H9 (cell line): Measurements from ENCODE around the gene IFNL1. TPM values are rescaled to one million over a fixed set of nuclear protein-coding genes. Genes with fewer than 3 reads are reported as not detected.

ENCODE experiments used
- DNase-seq: peaks from one replicate; pipeline ENCODE4 v3.0.0-alpha.2; 2017
- H2AFZ ChIP-seq: one replicate; pipeline ENCODE4 v1.6.1; 2013; ENCODE audit warnings: mild to moderate bottlenecking, low read length, control low read depth, moderate library complexity
- H2AK5ac ChIP-seq: 2 replicates; pipeline ENCODE4 v1.6.1; 2013; ENCODE audit warnings: low read length, control low read depth, mixed read lengths; ENCODE audit not compliant: insufficient read length
- H2BK120ac ChIP-seq: one replicate; pipeline ENCODE4 v1.6.1; 2013; ENCODE audit warnings: low read depth, mild to moderate bottlenecking, low read length, control low read depth, inconsistent platforms; ENCODE audit not compliant: poor library complexity, severe bottlenecking
- H2BK12ac ChIP-seq: 2 replicates; pipeline ENCODE4 v1.6.1; 2013; ENCODE audit warnings: low read length, control low read depth, mixed read lengths, low read depth; ENCODE audit not compliant: insufficient read length
- H2BK15ac ChIP-seq: 2 replicates; pipeline ENCODE4 v1.6.1; 2013; ENCODE audit warnings: low read depth, low read length, control low read depth
- H2BK20ac ChIP-seq: one replicate; pipeline ENCODE4 v1.6.1; 2013; ENCODE audit warnings: low read depth, mild to moderate bottlenecking, low read length, control low read depth, inconsistent platforms; ENCODE audit not compliant: poor library complexity, severe bottlenecking
- H2BK5ac ChIP-seq: 2 replicates; pipeline ENCODE4 v1.6.1; 2013; ENCODE audit warnings: low read length, control low read depth, mixed read lengths; ENCODE audit not compliant: insufficient read length
- H3K14ac ChIP-seq: 2 replicates; pipeline ENCODE4 v1.6.1; 2013; ENCODE audit warnings: low read length, control low read depth; ENCODE audit not compliant: insufficient read depth
- H3K18ac ChIP-seq: 2 replicates; pipeline ENCODE4 v1.6.1; 2013; ENCODE audit warnings: low read depth, mild to moderate bottlenecking, mixed read lengths, low read length, control low read depth; ENCODE audit not compliant: insufficient read length
- H3K23ac ChIP-seq: 2 replicates; pipeline ENCODE4 v1.6.1; 2013; ENCODE audit warnings: low read length, control low read depth, mixed read lengths, low read depth; ENCODE audit not compliant: insufficient read length
- H3K23me2 ChIP-seq: 2 replicates; pipeline ENCODE4 v1.6.1; 2013; ENCODE audit warnings: low read depth, mild to moderate bottlenecking, mixed read lengths, low read length, control low read depth; ENCODE audit not compliant: insufficient read length, poor library complexity, severe bottlenecking
- H3K27ac ChIP-seq: 2 replicates; pipeline ENCODE4 v1.5.1; 2013; ENCODE audit warnings: low read length, control low read depth, mixed read lengths, low read depth; ENCODE audit not compliant: insufficient read length
- H3K27me3 ChIP-seq: 2 replicates; pipeline ENCODE4 v1.6.1; 2013; ENCODE audit warnings: low read length, control low read depth, inconsistent platforms; ENCODE audit not compliant: insufficient read depth
- H3K4ac ChIP-seq: 2 replicates; pipeline ENCODE4 v1.6.1; 2013; ENCODE audit warnings: low read depth, mild to moderate bottlenecking, control low read depth, inconsistent platforms, low read length, moderate library complexity
- H3K4me1 ChIP-seq: 2 replicates; pipeline ENCODE4 v1.6.1; 2013; ENCODE audit warnings: low read length, control low read depth, inconsistent platforms; ENCODE audit not compliant: insufficient read depth
- H3K4me2 ChIP-seq: 2 replicates; pipeline ENCODE4 v1.6.1; 2013; ENCODE audit warnings: low read length, control low read depth, mixed read lengths; ENCODE audit not compliant: insufficient read length, insufficient read depth
- H3K56ac ChIP-seq: 2 replicates; pipeline ENCODE4 v1.6.1; 2013; ENCODE audit warnings: low read depth, mild to moderate bottlenecking, mixed read lengths, low read length, control low read depth; ENCODE audit not compliant: insufficient read length
- H3K79me1 ChIP-seq: 2 replicates; pipeline ENCODE4 v1.6.1; 2013; ENCODE audit warnings: low read depth, mild to moderate bottlenecking, moderate library complexity, low read length, control low read depth, inconsistent platforms; ENCODE audit not compliant: insufficient read depth, poor library complexity, severe bottlenecking
- H3K79me2 ChIP-seq: 2 replicates; pipeline ENCODE4 v1.6.1; 2013; ENCODE audit warnings: low read length, control low read depth, inconsistent platforms; ENCODE audit not compliant: insufficient read depth
- H3K9ac ChIP-seq: 2 replicates; pipeline ENCODE4 v1.6.1; 2013; ENCODE audit warnings: low read length, control low read depth, mixed read lengths; ENCODE audit not compliant: insufficient read length; ENCODE audit errors: extremely low read depth
- H3K9me3 ChIP-seq: one replicate; pipeline ENCODE4 v1.6.1; 2013; ENCODE audit warnings: low read depth, low read length, inconsistent platforms; ENCODE audit not compliant: control insufficient read depth
- H3T11ph ChIP-seq: one replicate; pipeline ENCODE4 v1.6.1; 2013; ENCODE audit warnings: mild to moderate bottlenecking, low read length, control low read depth, inconsistent platforms
- H4K20me1 ChIP-seq: one replicate; pipeline ENCODE4 v1.6.1; 2013; ENCODE audit not compliant: control insufficient read depth, insufficient read length, insufficient read depth
- H4K5ac ChIP-seq: 2 replicates; pipeline ENCODE4 v1.6.1; 2013; ENCODE audit warnings: low read depth, mild to moderate bottlenecking, mixed read lengths, low read length, control low read depth; ENCODE audit not compliant: insufficient read length
- H4K8ac ChIP-seq: replicated peaks from 2 replicates; pipeline ENCODE4 v1.6.1; 2013; ENCODE audit warnings: low read length, control low read depth, mixed read lengths, low read depth; ENCODE audit not compliant: insufficient read length
- H4K91ac ChIP-seq: 2 replicates; pipeline ENCODE4 v1.6.1; 2013; ENCODE audit warnings: low read depth, mild to moderate bottlenecking, moderate library complexity, mixed read lengths, low read length, control low read depth; ENCODE audit not compliant: insufficient read length
- H3K27ac Mint-ChIP-seq, 3 experiments: 2 replicates in 2 of 3; 3 replicates in 1 of 3; pipeline ENCODE4 v1.8.0; 2020 to 2021; ENCODE audit warnings: mixed read lengths in 3 of 3, mild to moderate bottlenecking in 1 of 3, moderate library complexity in 1 of 3
- H3K27me3 Mint-ChIP-seq: 2 replicates; pipeline ENCODE4 v1.8.0; 2021; ENCODE audit warnings: low read depth, mild to moderate bottlenecking, moderate library complexity, mixed read lengths
- H3K36me3 Mint-ChIP-seq, 3 experiments: 2 replicates in 2 of 3; 3 replicates in 1 of 3; pipeline ENCODE4 v1.8.0; 2020 to 2021; ENCODE audit warnings: low read depth in 3 of 3, mixed read lengths in 3 of 3; ENCODE audit not compliant: insufficient read depth in 1 of 3
- H3K4me1 Mint-ChIP-seq, 2 experiments: 2 replicates each; pipeline ENCODE4 v1.8.0; 2020; ENCODE audit warnings: mixed read lengths in 2 of 2
- H3K4me3 Mint-ChIP-seq, 2 experiments: 2 replicates in 1 of 2; 3 replicates in 1 of 2; pipeline ENCODE4 v1.8.0; 2020 to 2021; ENCODE audit warnings: mild to moderate bottlenecking in 2 of 2, mixed read lengths in 2 of 2, moderate library complexity in 1 of 2
- H3K9me3 Mint-ChIP-seq, 2 experiments: 2 replicates in 1 of 2; 3 replicates in 1 of 2; pipeline ENCODE4 v1.8.0; 2020; ENCODE audit warnings: mild to moderate bottlenecking in 2 of 2, mixed read lengths in 2 of 2, moderate library complexity in 1 of 2
- CTCF ChIP-seq: fragments of 200-600 bp; sonication (generic); conservative IDR thresholded peaks from 3 replicates; pipeline ENCODE4 v1.8.0; 2021; ENCODE audit warnings: antibody characterized with exemption, mild to moderate bottlenecking
- WGBS: extraction: QIAGEN DNeasy Blood & Tissue Kit; methylation state at CpG from one replicate; pipeline ENCODE4 v1.1.7; 2013; ENCODE audit warnings: missing lambda C conversion rate, low lambda C conversion rate, mixed read lengths; ENCODE audit not compliant: insufficient read length; ENCODE audit errors: extremely low coverage; 5-methylcytosine and 5-hydroxymethylcytosine counted together
- total RNA-seq: library from RNA; stranded (reverse); gene quantifications from 2 replicates; pipeline ENCODE4 v1.2.1, GENCODE V29; 2021

The IFNL1 gene
- total RNA-seq, 1 experiment from 2014 or later = not detected

- no peaks in the 10 kb centered on the region for H3K79me1 ChIP-seq
- H3T11ph ChIP-seq = no peak overlapping the region
- H3K27me3 ChIP-seq = peaks cover 6% of the 10 kb centered on the region; the same call in 1 of the 2 replicates
- H4K20me1 ChIP-seq = no peaks in the 10 kb centered on the region
- no peaks in the 10 kb centered on the region for H3K4me1 ChIP-seq
- no peak overlapping the region for H2AK5ac ChIP-seq
- H2BK120ac ChIP-seq = no peak overlapping the region
- no peak overlapping the region for H3K56ac ChIP-seq
- H2BK12ac ChIP-seq = no peak overlapping the region
- H3K9me3 ChIP-seq = no peaks in the 10 kb centered on the region
- Mint-ChIP-seq H3K9me3 (no peaks in the 10 kb centered on the region), H3K27ac (no peak overlapping the region), H3K4me1 (peaks cover 0 to 2% of the 10 kb centered on the region in 2 experiments; a peak in 1 of 4 replicates), H3K4me3 (no peak overlapping the region), H3K27me3 (peaks cover 82% of the 10 kb centered on the region), H3K36me3 (no peaks in the 10 kb centered on the region; a peak in 1 of 7 replicates)
- no peak overlapping the region for H2BK15ac ChIP-seq
- H3K14ac ChIP-seq = no peak overlapping the region
- no peak for TF ChIP-seq CTCF
- no peaks in the 10 kb centered on the region for H3K23me2 ChIP-seq
- WGBS = no CpG with 5 or more reads among the region's 29 CpGs
- H3K27ac ChIP-seq = no peak overlapping the region
- no peaks in the 10 kb centered on the region for H3K79me2 ChIP-seq
- no peak overlapping the region for H2BK5ac ChIP-seq
- no peak overlapping the region for H2AFZ ChIP-seq
- no peak for DNase-seq
- no peak overlapping the region for H3K9ac ChIP-seq
- no peak overlapping the region for H3K4me2 ChIP-seq
- no peak overlapping the region for H3K4ac ChIP-seq
- H4K91ac ChIP-seq = no peak overlapping the region
- no peak overlapping the region for H3K23ac ChIP-seq
- no peak overlapping the region for H2BK20ac ChIP-seq
- no peak overlapping the region for H4K8ac ChIP-seq
- H3K18ac ChIP-seq = no peak overlapping the region
- H4K5ac ChIP-seq = no peak overlapping the region
Measured at GRCh38 chr19:39254531-39255345, 41.5 kb upstream of the IFNL1 start.
